UCSD-AML1 (cell line): Measurements from ENCODE around the gene CCNB3.

Experiments used
- DNase-seq: peaks from one replicate; lab custom pipeline; 2025; ENCODE audit not compliant: unreplicated experiment; lab: John Stamatoyannopoulos, UW

The CCNB3 gene

DNA sequence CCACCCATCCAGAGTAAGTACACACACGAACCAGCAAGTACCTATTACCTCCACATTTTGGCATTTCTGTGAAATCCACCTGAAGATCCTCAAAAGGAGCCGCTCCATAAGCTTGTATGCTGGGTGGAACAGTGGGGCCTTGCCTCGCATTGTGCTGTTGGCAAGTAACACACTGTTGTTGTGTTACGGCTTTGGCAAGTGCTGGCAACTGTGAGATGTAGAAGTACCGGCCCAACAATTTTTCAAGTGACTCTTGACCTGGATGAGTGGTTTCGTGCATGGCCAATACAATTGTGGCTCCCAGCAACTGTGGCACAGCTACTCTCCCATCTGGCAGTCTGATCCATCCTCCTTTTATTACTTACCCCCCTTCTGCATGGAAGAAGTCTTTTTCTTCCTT, 128.7 kb downstream of the CCNB3 start:
- no peak for DNase-seq

GRCh38 chrX:50343917-50344316, 139.4 kb downstream of the CCNB3 start:
- DNase-seq, result no peak

DNA sequence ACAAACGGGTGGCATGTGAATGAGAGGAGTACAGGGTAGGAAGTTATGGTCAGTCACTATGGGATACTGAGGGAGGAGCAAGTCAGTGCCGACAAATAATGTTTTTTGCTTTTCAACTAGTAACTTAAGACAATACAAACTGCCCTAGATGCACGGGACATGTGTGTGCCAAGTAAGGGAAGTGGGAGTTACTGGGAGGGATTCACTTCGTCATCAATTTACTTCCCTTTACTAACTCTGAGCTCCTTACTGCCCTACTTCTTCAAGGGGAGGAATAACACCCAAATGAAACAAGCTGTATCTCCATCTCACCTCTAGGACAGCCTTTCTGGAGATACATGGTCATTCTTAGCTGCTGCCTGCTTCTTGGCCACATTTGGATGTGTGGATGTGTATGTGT, 168.4 kb downstream of the CCNB3 start:
- no peak for DNase-seq

GRCh38 chrX:50375481-50376267, 171.1 kb downstream of the CCNB3 start:
- DNase-seq, result no peak

- DNase-seq, result no peak
Observed at GRCh38 chrX:50381729-50382415, 177.3 kb downstream of the CCNB3 start.

DNA sequence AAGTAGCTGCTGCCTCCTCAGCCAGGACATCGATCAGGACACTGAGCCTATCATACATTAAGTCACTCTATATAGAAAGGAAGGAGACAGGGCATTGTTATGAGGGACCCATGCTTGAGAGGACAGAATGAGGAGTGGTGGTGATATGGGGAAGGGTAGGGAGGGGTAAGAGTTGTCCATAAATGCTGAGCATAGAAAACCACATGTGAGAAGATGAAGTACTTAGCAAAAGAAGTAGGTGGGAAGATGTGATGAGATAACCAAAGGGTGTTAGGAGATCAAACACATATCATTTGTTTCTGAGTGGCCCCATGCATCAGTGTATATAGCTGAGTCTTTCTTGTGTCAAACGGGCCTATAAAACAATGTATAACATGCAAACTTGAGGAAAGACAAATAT, 182.0 kb downstream of the CCNB3 start:
- no peak for DNase-seq

DNA sequence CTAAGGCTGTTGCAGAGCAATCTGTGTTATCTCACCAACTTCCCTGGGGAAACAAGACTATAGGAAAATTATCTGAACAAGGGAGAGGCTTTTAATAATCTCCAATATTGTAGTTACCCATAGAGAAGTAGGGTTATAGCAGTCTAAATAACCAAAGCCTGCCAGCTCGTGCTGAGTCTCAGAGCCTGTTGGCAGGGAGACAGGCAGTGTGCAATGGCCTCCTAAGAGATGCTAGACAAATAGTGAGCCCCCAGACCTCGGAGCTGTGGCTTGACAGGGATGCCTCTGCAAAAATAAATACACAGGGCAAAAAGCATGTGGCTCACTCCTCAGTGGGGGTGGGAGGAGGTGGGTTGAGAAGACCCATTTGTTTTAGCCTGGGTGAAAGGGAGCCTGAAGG, 189.3 kb downstream of the CCNB3 start:
- no peak for DNase-seq
